ENCODE measurements around the gene ZSCAN12.

The ZSCAN12 gene

GRCh38 chr6:28436404-28436803, 36.9 kb upstream of the ZSCAN12 start:
- TF ChIP-seq FOXP2 (optimal IDR thresholded peaks at IDR 0.05; ENCODE audit: borderline replicate concordance, extremely low read depth, extremely low read length, insufficient read depth) (no peak), REST (IDR thresholded peaks at IDR 0.05; ENCODE audit: insufficient read depth in 1 of 2, low read depth in 2 of 2, low read length in 2 of 2) (no peak), TAF1 (IDR thresholded peaks at IDR 0.05; ENCODE audit: borderline replicate concordance, insufficient read depth, low read length) (no peak), POLR2AphosphoS5 (IDR thresholded peaks at IDR 0.05; ENCODE audit: low read depth, low read length) (no peak), SIN3A (IDR thresholded peaks at IDR 0.05; ENCODE audit: borderline replicate concordance, insufficient read depth, low read length) (no peak)

GRCh38 chr6:28433119-28433518, 33.6 kb upstream of the ZSCAN12 start:
- TF ChIP-seq FOXP2 (optimal IDR thresholded peaks at IDR 0.05; ENCODE audit: borderline replicate concordance, extremely low read depth, extremely low read length, insufficient read depth) (no peak), REST (IDR thresholded peaks at IDR 0.05; ENCODE audit: insufficient read depth in 1 of 2, low read depth in 2 of 2, low read length in 2 of 2) (no peak), TAF1 (IDR thresholded peaks at IDR 0.05; ENCODE audit: borderline replicate concordance, insufficient read depth, low read length) (no peak), POLR2AphosphoS5 (IDR thresholded peaks at IDR 0.05; ENCODE audit: low read depth, low read length) (no peak), SIN3A (IDR thresholded peaks at IDR 0.05; ENCODE audit: borderline replicate concordance, insufficient read depth, low read length) (no peak)

- TF ChIP-seq TAF1 (IDR thresholded peaks at IDR 0.05; ENCODE audit: borderline replicate concordance, insufficient read depth, low read length): no peak
- no peak for TF ChIP-seq FOXP2 (optimal IDR thresholded peaks at IDR 0.05; ENCODE audit: borderline replicate concordance, extremely low read depth, extremely low read length, insufficient read depth)
- TF ChIP-seq REST (IDR thresholded peaks at IDR 0.05; ENCODE audit: insufficient read depth in 1 of 2, low read depth in 2 of 2, low read length in 2 of 2): no peak
- no peak for TF ChIP-seq SIN3A (IDR thresholded peaks at IDR 0.05; ENCODE audit: borderline replicate concordance, insufficient read depth, low read length)
- no peak for TF ChIP-seq POLR2AphosphoS5 (IDR thresholded peaks at IDR 0.05; ENCODE audit: low read depth, low read length)
Observed at GRCh38 chr6:28429781-28430180, 30.2 kb upstream of the ZSCAN12 start.

GRCh38 chr6:28425944-28426541, 26.5 kb upstream of the ZSCAN12 start:
- TF ChIP-seq POLR2AphosphoS5 (IDR thresholded peaks at IDR 0.05; ENCODE audit: low read depth, low read length) (no peak), REST (IDR thresholded peaks at IDR 0.05; ENCODE audit: insufficient read depth in 1 of 2, low read depth in 2 of 2, low read length in 2 of 2) (no peak), FOXP2 (optimal IDR thresholded peaks at IDR 0.05; ENCODE audit: borderline replicate concordance, extremely low read depth, extremely low read length, insufficient read depth) (no peak), SIN3A (IDR thresholded peaks at IDR 0.05; ENCODE audit: borderline replicate concordance, insufficient read depth, low read length) (no peak), TAF1 (IDR thresholded peaks at IDR 0.05; ENCODE audit: borderline replicate concordance, insufficient read depth, low read length) (no peak)

Measured in PFSK-1 (cell line).